Measurements from ENCODE around the gene PDCD11. TPM values are rescaled to one million over a fixed set of nuclear protein-coding genes. Genes with fewer than 3 reads are reported as not detected.

Gene PDCD11
- polyA plus RNA-seq, 2 of the 4 experiments (the other 2 are of a cell fraction), result 26.2 to 32.6 TPM

GRCh38 chr10:103423748-103424147 lies 27.3 kb downstream of the PDCD11 start:
- Histone ChIP-seq H3K9me3 (no peaks in the 10 kb centered on the region), H3K27ac (no peak overlapping the region), H3K4me2 (no peak overlapping the region), H3K4me1 (no peaks in the 10 kb centered on the region), H3K4me3 (no peak overlapping the region)
- ChIA-PET CTCF (interaction anchor here (0.7 to 4.5 kb wide), 5 partner anchors 8 to 169 kb away, joined by 3 to 37 read pairs (median 4); no protein-coding TSS in a partner anchor), POLR2A (no interaction called here)
- TF ChIP-seq HMGXB4 (CRISPR knock-in tag; IDR thresholded peaks at IDR 0.05; ENCODE audit: borderline replicate concordance), result no peak
- no peak for TF ChIP-seq PHF8 (IDR thresholded peaks at IDR 0.05; ENCODE audit: borderline replicate concordance, low read depth)
- no peak for TF ChIP-seq NPAS2 (CRISPR knock-in tag; IDR thresholded peaks at IDR 0.05; ENCODE audit: borderline replicate concordance)
- no peak for TF ChIP-seq ZC3H11A (IDR thresholded peaks at IDR 0.05)
- no peak for TF ChIP-seq ZFP36 (IDR thresholded peaks at IDR 0.05; ENCODE audit: borderline replicate concordance, partially characterized antibody)
- TF ChIP-seq, protein P1, sequence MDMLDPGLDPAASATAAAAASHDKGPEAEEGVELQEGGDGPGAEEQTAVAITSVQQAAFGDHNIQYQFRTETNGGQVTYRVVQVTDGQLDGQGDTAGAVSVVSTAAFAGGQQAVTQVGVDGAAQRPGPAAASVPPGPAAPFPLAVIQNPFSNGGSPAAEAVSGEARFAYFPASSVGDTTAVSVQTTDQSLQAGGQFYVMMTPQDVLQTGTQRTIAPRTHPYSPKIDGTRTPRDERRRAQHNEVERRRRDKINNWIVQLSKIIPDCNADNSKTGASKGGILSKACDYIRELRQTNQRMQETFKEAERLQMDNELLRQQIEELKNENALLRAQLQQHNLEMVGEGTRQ (IDR thresholded peaks at IDR 0.05), result no peak
- TF ChIP-seq JUNB (IDR thresholded peaks at IDR 0.05), result no peak
- no peak for DNase-seq (ENCODE audit: low read depth in 1 of 2, low spot score in 1 of 2)
- ATAC-seq, result no peak
- no peak for FAIRE-seq
- WGBS (ENCODE audit: missing lambda C conversion rate), result 95% methylated on average over 5 of the region's 5 CpGs

DNA sequence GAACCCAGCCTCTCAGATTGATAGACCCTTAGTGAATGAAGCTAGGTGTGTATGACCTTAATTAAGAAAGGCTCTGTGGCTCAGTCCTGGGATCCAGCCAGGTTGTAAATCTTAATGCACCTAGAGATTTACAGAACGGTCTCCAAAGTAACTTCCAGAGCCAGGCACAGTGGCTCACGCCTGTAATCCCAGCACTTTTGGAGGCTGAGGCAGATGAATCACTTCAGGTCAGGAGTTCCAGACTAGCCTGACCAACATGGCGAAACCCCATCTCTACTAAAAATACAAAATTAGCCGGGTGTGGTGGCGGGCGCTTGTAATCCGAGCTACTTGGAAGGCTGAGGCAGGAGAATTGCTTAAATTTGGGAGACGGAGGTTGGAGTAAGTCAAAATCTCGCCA lies 31.4 kb downstream of the PDCD11 start:
- H3K27ac ChIP-seq, result no peak overlapping the region
- TF ChIP-seq CBX2 (IDR thresholded peaks at IDR 0.05; ENCODE audit: borderline replicate concordance, low read depth), result no peak
- TF ChIP-seq SREBF2 (IDR thresholded peaks at IDR 0.05), result no peak
- TF ChIP-seq TP53 (CRISPR knock-in tag; IDR thresholded peaks at IDR 0.05), result no peak
- TF ChIP-seq ZC3H11A (IDR thresholded peaks at IDR 0.05), result no peak
- TF ChIP-seq, protein P1 (IDR thresholded peaks at IDR 0.05), result no peak
- TF ChIP-seq MAFK (IDR thresholded peaks at IDR 0.05; ENCODE audit: partially characterized antibody), result no peak
- no peak for TF ChIP-seq EHF (CRISPR knock-in tag; IDR thresholded peaks at IDR 0.05)
- TF ChIP-seq CHD4 (IDR thresholded peaks at IDR 0.05; ENCODE audit: borderline replicate concordance), result no peak
- no peak for TF ChIP-seq HEYL (CRISPR knock-in tag; IDR thresholded peaks at IDR 0.05)
- TF ChIP-seq SMC3 (IDR thresholded peaks at IDR 0.05), result no peak
- no peak for TF ChIP-seq FOSL2 (IDR thresholded peaks at IDR 0.05)
- TF ChIP-seq FOSL2 (CRISPR knock-in tag; IDR thresholded peaks at IDR 0.05), result no peak
- no peak for TF ChIP-seq HOXB13 (CRISPR knock-in tag; IDR thresholded peaks at IDR 0.05; ENCODE audit: low read depth)
- TF ChIP-seq RNF2 (IDR thresholded peaks at IDR 0.05; ENCODE audit: borderline replicate concordance, low read depth), result no peak
- peaks cover 7% of the 10 kb centered on the region; the same call in 2 of the 3 replicates for H3K4me1 ChIP-seq
- ATAC-seq (no peak), DNase-seq (ENCODE audit: low read depth in 1 of 2, low spot score in 1 of 2) (no peak), FAIRE-seq (no peak)
- H3K4me2 ChIP-seq, result no peak overlapping the region
- no peaks in the 10 kb centered on the region for H3K9me3 ChIP-seq
- H3K4me3 ChIP-seq, result no peak overlapping the region
- POLR2A ChIA-PET, result no interaction called here
- 93% methylated on average over 9 of the region's 9 CpGs for WGBS (ENCODE audit: missing lambda C conversion rate)
- CTCF ChIA-PET, result interaction anchor here (0.7 to 4.5 kb wide), 4 partner anchors 12 to 166 kb away, joined by 3 to 37 read pairs (median 6); no protein-coding TSS in a partner anchor

DNA sequence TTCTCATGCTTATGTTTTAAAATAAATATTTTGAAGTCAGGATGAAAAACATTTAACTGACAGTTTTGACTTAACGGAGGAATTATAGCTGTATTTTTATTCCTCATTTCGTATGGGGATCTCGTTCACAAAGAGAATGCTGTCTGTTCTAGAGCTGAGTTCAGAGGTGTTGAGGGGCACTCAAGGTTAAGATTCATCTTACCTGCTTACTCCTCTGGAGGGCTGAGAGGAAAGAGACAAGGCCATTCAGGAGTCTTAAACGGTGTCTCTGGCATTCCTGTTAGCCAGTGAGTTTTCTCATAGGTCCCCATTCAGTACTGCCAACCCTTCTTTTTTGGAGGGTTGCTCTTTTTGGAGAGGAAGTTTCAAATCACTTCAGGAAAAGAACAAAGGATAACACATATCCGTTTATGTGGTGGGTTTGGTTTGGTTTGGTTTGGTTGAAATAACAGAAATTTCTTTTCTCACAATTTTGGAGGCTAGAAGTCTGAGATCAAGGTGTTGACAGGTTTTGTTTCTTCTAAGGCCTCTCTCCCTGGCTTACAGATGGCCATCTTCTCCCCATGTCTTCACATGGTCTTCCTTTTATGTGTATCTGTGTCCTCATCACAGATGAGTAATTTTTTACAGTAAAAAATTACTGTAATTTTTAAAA lies 32.7 kb downstream of the PDCD11 start:
- Histone ChIP-seq H3K4me1 (peaks cover 7% of the 10 kb centered on the region; the same call in 2 of the 3 replicates), H3K27ac (no peak overlapping the region), H3K9me3 (no peaks in the 10 kb centered on the region), H3K4me3 (no peak overlapping the region), H3K4me2 (no peak overlapping the region)
- ChIA-PET CTCF (interaction anchor here (0.7 kb wide), 1 partner anchor 13 kb away, joined by 3 read pairs; no protein-coding TSS in a partner anchor), POLR2A (no interaction called here)
- 87% methylated on average over 5 of the region's 5 CpGs for WGBS (ENCODE audit: missing lambda C conversion rate)
- TF ChIP-seq POLR2A (IDR thresholded peaks at IDR 0.05; ENCODE audit: low read length) (no peak), JUNB (IDR thresholded peaks at IDR 0.05) (no peak), HEYL (CRISPR knock-in tag; IDR thresholded peaks at IDR 0.05) (no peak)
- FAIRE-seq, result no peak
- no peak for ATAC-seq
- DNase-seq (ENCODE audit: low read depth in 1 of 2, low spot score in 1 of 2), result no peak
